ENCODE results near the gene ZSWIM2. TPM values are rescaled to one million over a fixed set of nuclear protein-coding genes. Genes with fewer than 3 reads are reported as not detected.

ZSWIM2 gene
- total and polyA plus RNA-seq, 2 experiments from 2014 or later = not detected

GRCh38 chr2:186822323-186822722 lies 26.6 kb downstream of the ZSWIM2 start:
- no peaks in the 10 kb centered on the region for H3K36me3 ChIP-seq (ENCODE audit: insufficient read depth)
- Mint-ChIP-seq H3K4me3 (no peak overlapping the region), H3K36me3 (ENCODE audit: low read depth) (no peaks in the 10 kb centered on the region), H3K4me1 (no peaks in the 10 kb centered on the region), H3K27me3 (ENCODE audit: insufficient read depth, low read depth, poor library complexity) (no peaks in the 10 kb centered on the region), H3K27ac (no peak overlapping the region), H3K9me3 (no peaks in the 10 kb centered on the region)
- no peaks in the 10 kb centered on the region for H3F3A ChIP-seq (replicated peaks; ENCODE audit: low read depth)
- TF ChIP-seq ZNF114 (CRISPR knock-in tag; IDR thresholded peaks at IDR 0.05) = no peak
- TF ChIP-seq REST (IDR thresholded peaks at IDR 0.05; ENCODE audit: unreplicated experiment) = no peak
- TF ChIP-seq, protein P1, sequence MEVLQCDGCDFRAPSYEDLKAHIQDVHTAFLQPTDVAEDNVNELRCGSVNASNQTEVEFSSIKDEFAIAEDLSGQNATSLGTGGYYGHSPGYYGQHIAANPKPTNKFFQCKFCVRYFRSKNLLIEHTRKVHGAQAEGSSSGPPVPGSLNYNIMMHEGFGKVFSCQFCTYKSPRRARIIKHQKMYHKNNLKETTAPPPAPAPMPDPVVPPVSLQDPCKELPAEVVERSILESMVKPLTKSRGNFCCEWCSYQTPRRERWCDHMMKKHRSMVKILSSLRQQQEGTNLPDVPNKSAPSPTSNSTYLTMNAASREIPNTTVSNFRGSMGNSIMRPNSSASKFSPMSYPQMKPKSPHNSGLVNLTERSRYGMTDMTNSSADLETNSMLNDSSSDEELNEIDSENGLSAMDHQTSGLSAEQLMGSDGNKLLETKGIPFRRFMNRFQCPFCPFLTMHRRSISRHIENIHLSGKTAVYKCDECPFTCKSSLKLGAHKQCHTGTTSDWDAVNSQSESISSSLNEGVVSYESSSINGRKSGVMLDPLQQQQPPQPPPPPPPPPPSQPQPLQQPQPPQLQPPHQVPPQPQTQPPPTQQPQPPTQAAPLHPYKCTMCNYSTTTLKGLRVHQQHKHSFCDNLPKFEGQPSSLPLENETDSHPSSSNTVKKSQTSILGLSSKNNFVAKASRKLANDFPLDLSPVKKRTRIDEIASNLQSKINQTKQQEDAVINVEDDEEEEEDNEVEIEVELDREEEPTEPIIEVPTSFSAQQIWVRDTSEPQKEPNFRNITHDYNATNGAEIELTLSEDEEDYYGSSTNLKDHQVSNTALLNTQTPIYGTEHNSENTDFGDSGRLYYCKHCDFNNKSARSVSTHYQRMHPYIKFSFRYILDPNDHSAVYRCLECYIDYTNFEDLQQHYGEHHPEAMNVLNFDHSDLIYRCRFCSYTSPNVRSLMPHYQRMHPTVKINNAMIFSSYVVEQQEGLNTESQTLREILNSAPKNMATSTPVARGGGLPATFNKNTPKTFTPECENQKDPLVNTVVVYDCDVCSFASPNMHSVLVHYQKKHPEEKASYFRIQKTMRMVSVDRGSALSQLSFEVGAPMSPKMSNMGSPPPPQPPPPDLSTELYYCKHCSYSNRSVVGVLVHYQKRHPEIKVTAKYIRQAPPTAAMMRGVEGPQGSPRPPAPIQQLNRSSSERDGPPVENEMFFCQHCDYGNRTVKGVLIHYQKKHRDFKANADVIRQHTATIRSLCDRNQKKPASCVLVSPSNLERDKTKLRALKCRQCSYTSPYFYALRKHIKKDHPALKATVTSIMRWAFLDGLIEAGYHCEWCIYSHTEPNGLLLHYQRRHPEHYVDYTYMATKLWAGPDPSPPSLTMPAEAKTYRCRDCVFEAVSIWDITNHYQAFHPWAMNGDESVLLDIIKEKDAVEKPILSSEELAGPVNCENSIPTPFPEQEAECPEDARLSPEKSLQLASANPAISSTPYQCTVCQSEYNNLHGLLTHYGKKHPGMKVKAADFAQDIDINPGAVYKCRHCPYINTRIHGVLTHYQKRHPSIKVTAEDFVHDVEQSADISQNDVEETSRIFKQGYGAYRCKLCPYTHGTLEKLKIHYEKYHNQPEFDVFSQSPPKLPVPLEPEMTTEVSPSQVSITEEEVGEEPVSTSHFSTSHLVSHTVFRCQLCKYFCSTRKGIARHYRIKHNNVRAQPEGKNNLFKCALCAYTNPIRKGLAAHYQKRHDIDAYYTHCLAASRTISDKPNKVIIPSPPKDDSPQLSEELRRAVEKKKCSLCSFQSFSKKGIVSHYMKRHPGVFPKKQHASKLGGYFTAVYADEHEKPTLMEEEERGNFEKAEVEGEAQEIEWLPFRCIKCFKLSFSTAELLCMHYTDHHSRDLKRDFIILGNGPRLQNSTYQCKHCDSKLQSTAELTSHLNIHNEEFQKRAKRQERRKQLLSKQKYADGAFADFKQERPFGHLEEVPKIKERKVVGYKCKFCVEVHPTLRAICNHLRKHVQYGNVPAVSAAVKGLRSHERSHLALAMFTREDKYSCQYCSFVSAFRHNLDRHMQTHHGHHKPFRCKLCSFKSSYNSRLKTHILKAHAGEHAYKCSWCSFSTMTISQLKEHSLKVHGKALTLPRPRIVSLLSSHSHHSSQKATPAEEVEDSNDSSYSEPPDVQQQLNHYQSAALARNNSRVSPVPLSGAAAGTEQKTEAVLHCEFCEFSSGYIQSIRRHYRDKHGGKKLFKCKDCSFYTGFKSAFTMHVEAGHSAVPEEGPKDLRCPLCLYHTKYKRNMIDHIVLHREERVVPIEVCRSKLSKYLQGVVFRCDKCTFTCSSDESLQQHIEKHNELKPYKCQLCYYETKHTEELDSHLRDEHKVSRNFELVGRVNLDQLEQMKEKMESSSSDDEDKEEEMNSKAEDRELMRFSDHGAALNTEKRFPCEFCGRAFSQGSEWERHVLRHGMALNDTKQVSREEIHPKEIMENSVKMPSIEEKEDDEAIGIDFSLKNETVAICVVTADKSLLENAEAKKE (CRISPR knock-in tag; IDR thresholded peaks at IDR 0.05) = no peak
- TF ChIP-seq NANOG (IDR thresholded peaks at IDR 0.05; ENCODE audit: borderline replicate concordance) = no peak
- TF ChIP-seq, protein P2, sequence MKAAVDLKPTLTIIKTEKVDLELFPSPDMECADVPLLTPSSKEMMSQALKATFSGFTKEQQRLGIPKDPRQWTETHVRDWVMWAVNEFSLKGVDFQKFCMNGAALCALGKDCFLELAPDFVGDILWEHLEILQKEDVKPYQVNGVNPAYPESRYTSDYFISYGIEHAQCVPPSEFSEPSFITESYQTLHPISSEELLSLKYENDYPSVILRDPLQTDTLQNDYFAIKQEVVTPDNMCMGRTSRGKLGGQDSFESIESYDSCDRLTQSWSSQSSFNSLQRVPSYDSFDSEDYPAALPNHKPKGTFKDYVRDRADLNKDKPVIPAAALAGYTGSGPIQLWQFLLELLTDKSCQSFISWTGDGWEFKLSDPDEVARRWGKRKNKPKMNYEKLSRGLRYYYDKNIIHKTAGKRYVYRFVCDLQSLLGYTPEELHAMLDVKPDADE (IDR thresholded peaks at IDR 0.05) = no peak
- TF ChIP-seq, protein P3, sequence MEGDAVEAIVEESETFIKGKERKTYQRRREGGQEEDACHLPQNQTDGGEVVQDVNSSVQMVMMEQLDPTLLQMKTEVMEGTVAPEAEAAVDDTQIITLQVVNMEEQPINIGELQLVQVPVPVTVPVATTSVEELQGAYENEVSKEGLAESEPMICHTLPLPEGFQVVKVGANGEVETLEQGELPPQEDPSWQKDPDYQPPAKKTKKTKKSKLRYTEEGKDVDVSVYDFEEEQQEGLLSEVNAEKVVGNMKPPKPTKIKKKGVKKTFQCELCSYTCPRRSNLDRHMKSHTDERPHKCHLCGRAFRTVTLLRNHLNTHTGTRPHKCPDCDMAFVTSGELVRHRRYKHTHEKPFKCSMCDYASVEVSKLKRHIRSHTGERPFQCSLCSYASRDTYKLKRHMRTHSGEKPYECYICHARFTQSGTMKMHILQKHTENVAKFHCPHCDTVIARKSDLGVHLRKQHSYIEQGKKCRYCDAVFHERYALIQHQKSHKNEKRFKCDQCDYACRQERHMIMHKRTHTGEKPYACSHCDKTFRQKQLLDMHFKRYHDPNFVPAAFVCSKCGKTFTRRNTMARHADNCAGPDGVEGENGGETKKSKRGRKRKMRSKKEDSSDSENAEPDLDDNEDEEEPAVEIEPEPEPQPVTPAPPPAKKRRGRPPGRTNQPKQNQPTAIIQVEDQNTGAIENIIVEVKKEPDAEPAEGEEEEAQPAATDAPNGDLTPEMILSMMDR (conservative IDR thresholded peaks at IDR 0.05; ENCODE audit: low read depth in 2 of 2) = no peak
- no peak for TF ChIP-seq CREB1 (CRISPR knock-in tag; IDR thresholded peaks at IDR 0.05; ENCODE audit: low read depth)
- no peak for TF ChIP-seq EZH2 (IDR thresholded peaks at IDR 0.05; ENCODE audit: low read depth, unreplicated experiment)
- TF ChIP-seq POLR2AphosphoS5 (IDR thresholded peaks at IDR 0.05; ENCODE audit: low read depth) = no peak
- TF ChIP-seq STAT1 (IDR thresholded peaks at IDR 0.05; ENCODE audit: unreplicated experiment) = no peak
- TF ChIP-seq JUNB (IDR thresholded peaks at IDR 0.05; ENCODE audit: unreplicated experiment) = no peak
- TF ChIP-seq EZH2phosphoT487 (IDR thresholded peaks at IDR 0.05; ENCODE audit: unreplicated experiment) = no peak
- TF ChIP-seq ZNF331 (CRISPR knock-in tag; IDR thresholded peaks at IDR 0.05; ENCODE audit: low read depth) = no peak
- H3K4me3 ChIP-seq = no peak overlapping the region
- no peaks in the 10 kb centered on the region for H3K79me2 ChIP-seq (replicated peaks; ENCODE audit: insufficient read depth)
- no peaks in the 10 kb centered on the region for H3K27me3 ChIP-seq (ENCODE audit: insufficient read depth)
- no peaks in the 10 kb centered on the region for H4K20me1 ChIP-seq (replicated peaks; ENCODE audit: insufficient read depth)
- H3K4me1 ChIP-seq (ENCODE audit: insufficient read depth) = no peaks in the 10 kb centered on the region
- H3K4me2 ChIP-seq = no peak overlapping the region
- no peaks in the 10 kb centered on the region for H3K9me2 ChIP-seq (ENCODE audit: insufficient read depth)
- ATAC-seq (no peak), DNase-seq (ENCODE audit: low spot score) (no peak)
- no peak overlapping the region for H3K27ac ChIP-seq (ENCODE audit: low read depth)
- no peak overlapping the region for H2AFZ ChIP-seq
